HepG2 (cell line): Measurements from ENCODE around the gene TNFSF9. TPM values are rescaled to one million over a fixed set of nuclear protein-coding genes. Genes with fewer than 3 reads are reported as not detected.

Source experiments
- CBX5 ChIP-seq: sonication (generic); formaldehyde crosslinking; IDR thresholded peaks from 2 replicates; pipeline ENCODE4 v1.4.0; 2020; ENCODE audit warnings: missing genetic modification reagents, borderline replicate concordance
- GLI4 ChIP-seq: sonication (generic); formaldehyde crosslinking; IDR thresholded peaks from 2 replicates; pipeline ENCODE4 v1.5.1; 2020; ENCODE audit warnings: missing genetic modification reagents, mild to moderate bottlenecking, moderate library complexity, borderline replicate concordance
- HDAC6 ChIP-seq: fragments of 200-600 bp; sonication (generic); IDR thresholded peaks from 2 replicates; pipeline ENCODE4 v1.7.0; 2017; ENCODE audit warnings: mild to moderate bottlenecking, antibody characterized with exemption, low read length, low read depth
- IRF9 ChIP-seq: sonication (generic); formaldehyde crosslinking; IDR thresholded peaks from 2 replicates; pipeline ENCODE4 v1.8.0; 2022; ENCODE audit warnings: missing genetic modification reagents, mild to moderate bottlenecking, borderline replicate concordance
- KMT2B ChIP-seq: IDR thresholded peaks from 2 replicates; pipeline ENCODE4 v1.6.1; 2016; ENCODE audit warnings: missing genetic modification reagents, missing compliant biosample characterization
- LCORL ChIP-seq, 2 experiments: fragments of 450-650 bp in 1 of 2; sonication (generic) in 1 of 2; formaldehyde crosslinking in 1 of 2; IDR thresholded peaks; 2 replicates each; pipeline versions ENCODE4 v1.5.0 to v1.6.1; 2017 to 2020; ENCODE audit warnings: antibody characterized with exemption in 1 of 2, missing genetic modification reagents in 1 of 2
- MAF1 ChIP-seq: sonication (generic); formaldehyde crosslinking; IDR thresholded peaks from 2 replicates; pipeline ENCODE4 v1.5.0; 2020; ENCODE audit warnings: missing genetic modification reagents, borderline replicate concordance
- MYC ChIP-seq: sonication (generic); formaldehyde crosslinking; IDR thresholded peaks from 2 replicates; pipeline ENCODE4 v1.9.0; 2021; ENCODE audit warnings: missing genetic modification reagents, borderline replicate concordance
- RCOR2 ChIP-seq: IDR thresholded peaks from 2 replicates; pipeline ENCODE4 v1.6.1; 2016; ENCODE audit warnings: missing biosample characterization, missing genetic modification reagents
- SAP130 ChIP-seq: IDR thresholded peaks from 2 replicates; pipeline ENCODE4 v1.6.1; 2016; ENCODE audit warnings: low read depth
- SP5 ChIP-seq: IDR thresholded peaks from 2 replicates; pipeline ENCODE4 v1.6.1; 2016; ENCODE audit warnings: low read depth, borderline replicate concordance
- SPEN ChIP-seq: sonication (generic); formaldehyde crosslinking; IDR thresholded peaks from 2 replicates; pipeline ENCODE4 v1.5.1; 2020; ENCODE audit warnings: low read depth, mild to moderate bottlenecking, missing genetic modification reagents
- TFDP2 ChIP-seq: sonication (generic); formaldehyde crosslinking; IDR thresholded peaks from 2 replicates; pipeline ENCODE4 v1.4.0; 2020; ENCODE audit warnings: missing genetic modification reagents
- ZEB1 ChIP-seq: IDR thresholded peaks from 2 replicates; pipeline ENCODE4 v1.6.1; 2012; ENCODE audit warnings: mild to moderate bottlenecking, low read depth, inconsistent platforms; ENCODE audit not compliant: insufficient replicate concordance
- ZGPAT ChIP-seq: IDR thresholded peaks from 2 replicates; pipeline ENCODE4 v1.6.1; 2016; ENCODE audit warnings: mild to moderate bottlenecking
- ZNF670 ChIP-seq: sonication (generic); formaldehyde crosslinking; IDR thresholded peaks from 2 replicates; pipeline ENCODE4 v1.8.0; 2022; ENCODE audit warnings: mild to moderate bottlenecking, missing genetic modification reagents, borderline replicate concordance
- ZNF674 ChIP-seq: sonication (generic); formaldehyde crosslinking; IDR thresholded peaks from 2 replicates; pipeline ENCODE4 v1.5.0; 2020; ENCODE audit warnings: low read depth, mild to moderate bottlenecking, missing genetic modification reagents
- ZNF678 ChIP-seq: sonication (generic); formaldehyde crosslinking; IDR thresholded peaks from 2 replicates; pipeline ENCODE4 v1.4.0; 2020; ENCODE audit warnings: mild to moderate bottlenecking, missing genetic modification reagents
- ZNF772 ChIP-seq: sonication (generic); formaldehyde crosslinking; IDR thresholded peaks from 2 replicates; pipeline ENCODE4 v1.5.0; 2020; ENCODE audit warnings: mild to moderate bottlenecking, missing genetic modification reagents
- ZNF777 ChIP-seq: sonication (generic); formaldehyde crosslinking; IDR thresholded peaks from 2 replicates; pipeline ENCODE4 v1.4.0; 2020; ENCODE audit warnings: missing genetic modification reagents
- ZSCAN12 ChIP-seq: sonication (generic); formaldehyde crosslinking; IDR thresholded peaks from 2 replicates; pipeline ENCODE4 v1.9.0; 2021; ENCODE audit warnings: mild to moderate bottlenecking, missing genetic modification reagents
- ZSCAN31 ChIP-seq: sonication (generic); formaldehyde crosslinking; IDR thresholded peaks from 2 replicates; pipeline ENCODE4 v1.5.0; 2020; ENCODE audit warnings: low read depth, mild to moderate bottlenecking, missing genetic modification reagents
- ZXDC ChIP-seq: sonication (generic); formaldehyde crosslinking; IDR thresholded peaks from 2 replicates; pipeline ENCODE4 v1.5.0; 2020; ENCODE audit warnings: mild to moderate bottlenecking, missing genetic modification reagents
- polyA plus RNA-seq, 8 experiments: library from polyadenylated mRNA; depleted of rRNA in 3 of 8; stranded (reverse) in 7 of 8; unstranded in 1 of 8; fragments of >200 nt; fragmentation: Illumina TruSeq in 4 of 8; extraction: Trizol in 4 of 8; gene quantifications; 2 replicates each; pipeline versions ENCODE4 v1.2.1 to v1.2.3, GENCODE V29; 2011 to 2016; ENCODE audit warnings: low read depth in 4 of 8, missing spikeins in 1 of 8, mixed read lengths in 1 of 8; ENCODE audit not compliant: insufficient read depth in 1 of 8
- total RNA-seq, 5 experiments: library from RNA; depleted of rRNA; stranded (reverse); fragments of >200 nt; fragmentation: Illumina TruSeq; extraction: Trizol; gene quantifications; 2 replicates each; pipeline ENCODE4 v1.2.3, GENCODE V29; 2016; ENCODE audit warnings: low read depth in 1 of 5

TNFSF9 gene
- total and polyA plus RNA-seq, 2 of the 13 experiments (the other 11 are each of a cell fraction or from before 2014, with no cell fraction given), result 1.0 to 1.8 TPM

- TF ChIP-seq IRF9 (0 out of 2 replicates have a peak, but pooled peaks have one; percentile 32), ZXDC (CRISPR knock-in tag) (no peak), HDAC6 (no peak), CBX5 (CRISPR knock-in tag) (peak; percentile 25; the same call in 1 of the 2 replicates), MYC (peak; percentile 30; the same call in 1 of the 2 replicates), ZNF670 (CRISPR knock-in tag) (no peak), ZNF674 (CRISPR knock-in tag) (no peak), ZNF678 (CRISPR knock-in tag) (no peak), GLI4 (CRISPR knock-in tag) (no peak), SP5 (CRISPR knock-in tag) (0 out of 2 replicates have a peak, but pooled peaks have one; percentile 17), TFDP2 (CRISPR knock-in tag) (no peak), ZGPAT (CRISPR knock-in tag) (peak; percentile 61; the same call in 1 of the 2 replicates), LCORL (IDR thresholded peaks at IDR 0.05) (no peak), LCORL (CRISPR knock-in tag; IDR thresholded peaks at IDR 0.05) (peak; percentile 36; the same call in 1 of the 2 replicates), ZSCAN12 (no peak), SAP130 (CRISPR knock-in tag) (peak; percentile 46), KMT2B (CRISPR knock-in tag) (no peak), RCOR2 (no peak), ZNF772 (CRISPR knock-in tag) (0 out of 2 replicates have a peak, but pooled peaks have one; percentile 31), ZEB1 (no peak), ZNF777 (CRISPR knock-in tag) (no peak), SPEN (CRISPR knock-in tag) (peak; percentile 76; the same call in 1 of the 2 replicates), MAF1 (CRISPR knock-in tag) (no peak), ZSCAN31 (0 out of 2 replicates have a peak, but pooled peaks have one; percentile 25)
These were observed 21.0 kb downstream of the TNFSF9 start (continued) for GRCh38 chr19:6551607-6552450.
